ENCODE measurements around the gene C1orf52.

Gene C1orf52

GRCh38 chr1:85259118-85259911 is at the start of gene C1orf52:
Gene C1orf52 (minus strand): TSS chr1:85259662. CDS start chr1:85259633, 29 bp downstream.
- peak; percentile 93 for DNase-seq (ENCODE audit: low spot score)

GRCh38 chr1:85308833-85309350 is 49.4 kb upstream of the C1orf52 start:
- DNase-seq (ENCODE audit: low spot score), result no peak

- peak; percentile 87 for DNase-seq (ENCODE audit: low spot score)
These were observed 48.7 kb upstream of the C1orf52 start for GRCh38 chr1:85307987-85308832.

GRCh38 chr1:85306236-85306635 is 46.8 kb upstream of the C1orf52 start:
- DNase-seq (ENCODE audit: low spot score), result no peak

- no peak for DNase-seq (ENCODE audit: low spot score)
These were observed 44.1 kb upstream of the C1orf52 start for GRCh38 chr1:85303440-85304162.

- no peak for DNase-seq (ENCODE audit: low spot score)
These were observed 40.7 kb upstream of the C1orf52 start for GRCh38 chr1:85300140-85300539.

- no peak for DNase-seq (ENCODE audit: low spot score)
These were observed 38.6 kb upstream of the C1orf52 start for GRCh38 chr1:85297855-85298629.

- no peak for DNase-seq (ENCODE audit: low spot score)
These were observed 38.0 kb upstream of the C1orf52 start for GRCh38 chr1:85297538-85297854.

GRCh38 chr1:85296980-85297379 is 37.5 kb upstream of the C1orf52 start:
- no peak for DNase-seq (ENCODE audit: low spot score)

- no peak for DNase-seq (ENCODE audit: low spot score)
These were observed 36.2 kb upstream of the C1orf52 start for GRCh38 chr1:85295654-85296053.

GRCh38 chr1:85295006-85295431 is 35.6 kb upstream of the C1orf52 start:
- no peak for DNase-seq (ENCODE audit: low spot score)

- no peak for DNase-seq (ENCODE audit: low spot score)
These were observed 31.4 kb upstream of the C1orf52 start for GRCh38 chr1:85290826-85291225.

- DNase-seq (ENCODE audit: low spot score), result no peak
These were observed 30.4 kb upstream of the C1orf52 start for GRCh38 chr1:85289848-85290335.

GRCh38 chr1:85289207-85289847 is 29.9 kb upstream of the C1orf52 start:
- no peak for DNase-seq (ENCODE audit: low spot score)

- no peak for DNase-seq (ENCODE audit: low spot score)
These were observed 24.7 kb upstream of the C1orf52 start for GRCh38 chr1:85284202-85284601.

- DNase-seq (ENCODE audit: low spot score), result no peak
These were observed 24.2 kb upstream of the C1orf52 start for GRCh38 chr1:85283475-85284199.

- DNase-seq (ENCODE audit: low spot score), result no peak
These were observed 23.0 kb upstream of the C1orf52 start for GRCh38 chr1:85282424-85282823.

- DNase-seq (ENCODE audit: low spot score), result no peak
These were observed 21.2 kb upstream of the C1orf52 start for GRCh38 chr1:85280636-85281035.

- DNase-seq (ENCODE audit: low spot score), result no peak
These were observed 20.1 kb upstream of the C1orf52 start for GRCh38 chr1:85279458-85280080.

GRCh38 chr1:85278853-85279314 is 19.4 kb upstream of the C1orf52 start:
- no peak for DNase-seq (ENCODE audit: low spot score)
